ENCODE measurements around the gene HBG1. TPM values are rescaled to one million over a fixed set of nuclear protein-coding genes. Genes with fewer than 3 reads are reported as not detected.

Gene HBG1
- total and polyA plus RNA-seq, 2 donors from 2014 or later, result not detected

GRCh38 chr11:5286351-5286750 is 36.7 kb upstream of the HBG1 start:
- Histone ChIP-seq H3K27me3 (ENCODE audit: control insufficient read depth, insufficient read depth, low read length) (no peaks in the 10 kb centered on the region), H3K9me3 (ENCODE audit: control insufficient read depth in 2 of 3, insufficient read depth in 1 of 3, low read length in 3 of 3) (no peaks in the 10 kb centered on the region), H3K9ac (ENCODE audit: low read length in 3 of 3) (no peak overlapping the region), H3K4me3 (ENCODE audit: low read length in 3 of 3) (no peak overlapping the region), H3K36me3 (ENCODE audit: control insufficient read depth in 2 of 3, insufficient read depth in 3 of 3, low read length in 3 of 3) (no peaks in the 10 kb centered on the region), H3K4me1 (ENCODE audit: control insufficient read depth in 2 of 3, insufficient read depth in 2 of 3, low read depth in 1 of 3, low read length in 3 of 3) (no peaks in the 10 kb centered on the region), H3K27ac (ENCODE audit: low read depth in 2 of 2, low read length in 2 of 2) (no peak overlapping the region)
- DNase-seq (no peak), FAIRE-seq (no peak)
- intact Hi-C loops (cut with DNase I), result no loop called here
- TF ChIP-seq CTCF (IDR thresholded peaks at IDR 0.05; ENCODE audit: borderline replicate concordance, extremely low read depth, insufficient read depth), result no peak

GRCh38 chr11:5285703-5286340 is 36.2 kb upstream of the HBG1 start:
- FAIRE-seq (no peak), DNase-seq (no peak)
- H3K27me3 ChIP-seq (ENCODE audit: control insufficient read depth, insufficient read depth, low read length), result no peaks in the 10 kb centered on the region
- no peak overlapping the region for H3K27ac ChIP-seq (ENCODE audit: low read depth in 2 of 2, low read length in 2 of 2)
- no peaks in the 10 kb centered on the region for H3K9me3 ChIP-seq (ENCODE audit: control insufficient read depth in 2 of 3, insufficient read depth in 1 of 3, low read length in 3 of 3)
- no peaks in the 10 kb centered on the region for H3K36me3 ChIP-seq (ENCODE audit: control insufficient read depth in 2 of 3, insufficient read depth in 3 of 3, low read length in 3 of 3)
- no peaks in the 10 kb centered on the region for H3K4me1 ChIP-seq (ENCODE audit: control insufficient read depth in 2 of 3, insufficient read depth in 2 of 3, low read depth in 1 of 3, low read length in 3 of 3)
- TF ChIP-seq CTCF (IDR thresholded peaks at IDR 0.05; ENCODE audit: borderline replicate concordance, extremely low read depth, insufficient read depth), result no peak
- intact Hi-C loops (cut with DNase I), result no loop called here
- H3K9ac ChIP-seq (ENCODE audit: low read length in 3 of 3), result no peak overlapping the region
- H3K4me3 ChIP-seq (ENCODE audit: low read length in 3 of 3), result no peak overlapping the region

GRCh38 chr11:5284637-5285036 is 35.0 kb upstream of the HBG1 start:
- intact Hi-C loops (cut with DNase I), result no loop called here
- no peak overlapping the region for H3K27ac ChIP-seq (ENCODE audit: low read depth in 2 of 2, low read length in 2 of 2)
- DNase-seq (no peak), FAIRE-seq (no peak)
- no peak overlapping the region for H3K9ac ChIP-seq (ENCODE audit: low read length in 3 of 3)
- H3K36me3 ChIP-seq (ENCODE audit: control insufficient read depth in 2 of 3, insufficient read depth in 3 of 3, low read length in 3 of 3), result no peaks in the 10 kb centered on the region
- no peak overlapping the region for H3K4me3 ChIP-seq (ENCODE audit: low read length in 3 of 3)
- H3K4me1 ChIP-seq (ENCODE audit: control insufficient read depth in 2 of 3, insufficient read depth in 2 of 3, low read depth in 1 of 3, low read length in 3 of 3), result no peaks in the 10 kb centered on the region
- no peaks in the 10 kb centered on the region for H3K9me3 ChIP-seq (ENCODE audit: control insufficient read depth in 2 of 3, insufficient read depth in 1 of 3, low read length in 3 of 3)
- no peaks in the 10 kb centered on the region for H3K27me3 ChIP-seq (ENCODE audit: control insufficient read depth, insufficient read depth, low read length)
- TF ChIP-seq CTCF (IDR thresholded peaks at IDR 0.05; ENCODE audit: borderline replicate concordance, extremely low read depth, insufficient read depth), result no peak

- Histone ChIP-seq H3K27ac (ENCODE audit: low read depth in 2 of 2, low read length in 2 of 2) (no peak overlapping the region), H3K4me1 (ENCODE audit: control insufficient read depth in 2 of 3, insufficient read depth in 2 of 3, low read depth in 1 of 3, low read length in 3 of 3) (no peaks in the 10 kb centered on the region), H3K9me3 (ENCODE audit: control insufficient read depth in 2 of 3, insufficient read depth in 1 of 3, low read length in 3 of 3) (no peaks in the 10 kb centered on the region), H3K27me3 (ENCODE audit: control insufficient read depth, insufficient read depth, low read length) (no peaks in the 10 kb centered on the region), H3K4me3 (ENCODE audit: low read length in 3 of 3) (no peak overlapping the region), H3K36me3 (ENCODE audit: control insufficient read depth in 2 of 3, insufficient read depth in 3 of 3, low read length in 3 of 3) (no peaks in the 10 kb centered on the region), H3K9ac (ENCODE audit: low read length in 3 of 3) (no peak overlapping the region)
- FAIRE-seq (no peak), DNase-seq (no peak)
- intact Hi-C loops (cut with DNase I), result no loop called here
- no peak for TF ChIP-seq CTCF (IDR thresholded peaks at IDR 0.05; ENCODE audit: borderline replicate concordance, extremely low read depth, insufficient read depth)
Observed at GRCh38 chr11:5283882-5284281, 34.2 kb upstream of the HBG1 start.
